NCI-H2029 (cell line): Measurements from ENCODE around the gene GDF15.

Experiments used
- DNase-seq: peaks from one replicate; lab custom pipeline; 2025; lab: John Stamatoyannopoulos, UW

The GDF15 gene

GRCh38 chr19:18419195-18419698 lies 33.3 kb downstream of the GDF15 start, which contains the start of gene SSBP4:
Gene SSBP4 (plus strand): TSS chr19:18419398. CDS start chr19:18419649, 251 bp downstream.
- peak; percentile 81 for DNase-seq

- DNase-seq: no peak
Observed at GRCh38 chr19:18419699-18420460, 33.9 kb downstream of the GDF15 start.

- DNase-seq: no peak
Observed at GRCh38 chr19:18420930-18421329, 35.0 kb downstream of the GDF15 start.

GRCh38 chr19:18421371-18421959 lies 35.5 kb downstream of the GDF15 start:
- DNase-seq: no peak

- no peak for DNase-seq
Observed at GRCh38 chr19:18422530-18423191, 36.7 kb downstream of the GDF15 start.

- no peak for DNase-seq
Observed at GRCh38 chr19:18423258-18424020, 37.5 kb downstream of the GDF15 start.

- no peak for DNase-seq
Observed at GRCh38 chr19:18424122-18424889, 38.3 kb downstream of the GDF15 start.

- no peak for DNase-seq
Observed at GRCh38 chr19:18424890-18425514, 39.0 kb downstream of the GDF15 start.

GRCh38 chr19:18425515-18426415 lies 39.8 kb downstream of the GDF15 start:
- DNase-seq: no peak

GRCh38 chr19:18426416-18426767 lies 40.4 kb downstream of the GDF15 start:
- no peak for DNase-seq

- DNase-seq: no peak
Observed at GRCh38 chr19:18427080-18427742, 41.3 kb downstream of the GDF15 start.

GRCh38 chr19:18427743-18428113 lies 41.8 kb downstream of the GDF15 start:
- DNase-seq: no peak

GRCh38 chr19:18428173-18428786 lies 42.3 kb downstream of the GDF15 start:
- no peak for DNase-seq

GRCh38 chr19:18428787-18429674 lies 43.1 kb downstream of the GDF15 start:
- DNase-seq: peak; percentile 78

- no peak for DNase-seq
Observed at GRCh38 chr19:18429717-18430416, 43.9 kb downstream of the GDF15 start.

GRCh38 chr19:18430417-18431144 lies 44.6 kb downstream of the GDF15 start:
- no peak for DNase-seq
